OCI-M2 (cell line): ENCODE results near the gene CACNA2D3.
"Not testable (repeated sequence)": the region's sequence is repeated elsewhere in the genome, so short reads cannot be mapped to it uniquely, and the experiment has no call there.

ENCODE experiments used
- DNase-seq: peaks from one replicate; lab custom pipeline; 2025; ENCODE audit not compliant: unreplicated experiment; lab: John Stamatoyannopoulos, UW

The CACNA2D3 gene

DNA sequence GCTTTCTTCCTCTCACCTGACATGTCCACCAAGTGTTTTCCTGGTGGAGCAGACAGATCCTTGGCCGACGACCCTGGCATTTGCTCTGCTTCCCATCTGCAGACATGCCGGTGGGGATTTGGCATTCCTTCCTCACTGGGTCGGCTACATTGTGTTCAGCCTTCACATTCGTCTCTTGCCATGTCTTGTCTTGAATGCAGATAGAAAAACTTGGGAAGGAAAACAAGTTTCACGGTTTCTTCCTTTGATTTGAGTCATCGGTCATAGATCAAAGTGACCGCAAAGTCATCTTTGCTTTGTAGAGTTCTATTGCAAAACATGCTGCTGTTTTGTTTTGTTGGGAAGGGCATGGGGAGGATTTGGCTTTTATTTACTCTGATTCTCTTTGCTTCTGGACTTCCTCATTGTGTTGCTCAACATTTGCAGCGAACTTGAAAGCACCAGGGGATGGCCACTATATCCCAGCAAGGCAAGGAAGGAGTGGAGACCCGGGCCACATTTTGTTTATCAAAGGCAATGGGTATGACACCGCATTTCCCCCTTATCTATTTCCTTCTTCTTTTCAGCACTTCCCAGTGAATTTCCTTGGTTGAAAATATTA lies 321.3 kb downstream of the CACNA2D3 start:
- DNase-seq = no peak

GRCh38 chr3:54445630-54446029 lies 323.3 kb downstream of the CACNA2D3 start:
- DNase-seq = no peak

- DNase-seq = no peak
These were observed 325.1 kb downstream of the CACNA2D3 start for GRCh38 chr3:54447427-54447826.

DNA sequence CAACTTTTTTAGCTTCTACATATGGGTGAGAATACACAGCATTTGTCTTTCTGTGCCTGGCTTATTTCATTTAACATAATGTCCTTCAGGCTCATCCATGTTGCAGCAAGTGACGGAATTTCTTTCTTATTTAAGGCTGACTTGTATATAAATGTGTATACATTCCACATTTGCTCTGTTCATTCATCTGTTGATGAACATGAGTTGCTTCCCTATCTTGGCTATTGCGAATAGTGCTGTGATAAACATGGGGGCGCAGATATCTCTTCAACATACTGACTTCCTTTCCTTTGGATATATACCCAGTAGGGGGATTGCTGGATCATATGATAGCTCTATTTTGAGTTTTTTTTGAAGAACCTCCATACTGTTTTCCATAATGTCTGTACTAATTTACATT lies 332.5 kb downstream of the CACNA2D3 start:
- DNase-seq = no peak

- no peak for DNase-seq
These were observed 336.0 kb downstream of the CACNA2D3 start for GRCh38 chr3:54458357-54458756.

GRCh38 chr3:54464554-54464953 lies 342.2 kb downstream of the CACNA2D3 start:
- DNase-seq = not testable (repeated sequence)

GRCh38 chr3:54476891-54477290 lies 354.5 kb downstream of the CACNA2D3 start:
- no peak for DNase-seq

- DNase-seq = no peak
These were observed 359.4 kb downstream of the CACNA2D3 start for GRCh38 chr3:54481606-54482365.

- DNase-seq = no peak
These were observed 362.0 kb downstream of the CACNA2D3 start for GRCh38 chr3:54484334-54484733.

DNA sequence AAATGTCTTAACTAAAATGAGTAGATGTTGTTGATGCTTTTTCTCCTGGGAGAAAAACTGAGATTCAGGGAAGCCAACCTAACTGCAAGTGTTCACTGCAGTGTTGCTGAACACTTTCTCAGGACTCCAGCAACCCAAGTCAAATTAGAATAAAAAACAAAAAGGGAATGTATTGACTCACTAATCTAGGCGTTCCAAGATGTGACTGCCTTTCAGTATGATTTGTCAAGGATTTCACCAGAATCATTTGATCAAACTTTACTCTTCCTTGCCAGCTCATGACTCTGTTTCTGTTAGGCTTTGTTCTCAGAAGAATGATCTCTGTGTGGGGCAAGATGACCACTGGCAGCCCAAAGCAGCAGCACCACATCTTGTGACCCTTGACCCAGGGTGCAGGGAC lies 364.0 kb downstream of the CACNA2D3 start:
- no peak for DNase-seq

DNA sequence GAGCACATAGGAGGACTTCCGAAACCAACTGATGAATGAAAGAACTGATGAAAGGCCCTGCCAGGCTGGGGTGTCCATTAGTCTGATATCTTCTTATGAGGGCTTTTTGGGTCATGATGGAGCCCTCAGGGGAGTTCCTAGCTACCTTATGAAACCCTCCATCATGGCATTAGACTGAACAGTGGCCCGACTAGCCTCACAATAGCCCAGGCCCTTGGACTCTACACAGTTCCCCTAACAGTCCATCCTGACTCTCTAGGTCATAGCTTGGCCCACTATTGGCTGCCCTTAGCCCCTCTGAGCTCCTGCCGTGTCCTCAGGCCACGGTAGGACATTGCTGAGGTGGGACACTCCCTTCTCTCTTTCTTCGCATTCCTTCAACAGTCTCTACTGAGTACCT lies 365.9 kb downstream of the CACNA2D3 start:
- no peak for DNase-seq

GRCh38 chr3:54494209-54494608 lies 371.9 kb downstream of the CACNA2D3 start:
- DNase-seq = no peak

DNA sequence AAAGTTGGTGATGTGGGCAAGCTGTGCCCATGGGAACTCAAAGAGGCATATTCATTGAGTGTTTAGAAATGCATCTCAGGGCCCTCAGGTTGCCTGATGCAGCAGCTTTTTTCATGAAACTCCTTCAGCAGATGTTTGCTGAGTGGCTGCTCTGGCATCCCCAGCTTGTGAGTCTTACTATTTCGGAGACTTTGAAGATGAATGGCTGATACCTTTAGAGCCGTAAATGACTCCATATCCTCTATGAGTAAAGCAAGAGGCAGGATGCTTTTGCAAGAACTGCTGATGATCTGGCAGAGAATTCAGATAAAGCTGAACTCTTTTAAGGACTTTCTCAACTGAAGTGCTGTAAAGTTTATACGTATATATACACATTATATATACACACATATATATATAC lies 384.3 kb downstream of the CACNA2D3 start:
- DNase-seq = no peak

DNA sequence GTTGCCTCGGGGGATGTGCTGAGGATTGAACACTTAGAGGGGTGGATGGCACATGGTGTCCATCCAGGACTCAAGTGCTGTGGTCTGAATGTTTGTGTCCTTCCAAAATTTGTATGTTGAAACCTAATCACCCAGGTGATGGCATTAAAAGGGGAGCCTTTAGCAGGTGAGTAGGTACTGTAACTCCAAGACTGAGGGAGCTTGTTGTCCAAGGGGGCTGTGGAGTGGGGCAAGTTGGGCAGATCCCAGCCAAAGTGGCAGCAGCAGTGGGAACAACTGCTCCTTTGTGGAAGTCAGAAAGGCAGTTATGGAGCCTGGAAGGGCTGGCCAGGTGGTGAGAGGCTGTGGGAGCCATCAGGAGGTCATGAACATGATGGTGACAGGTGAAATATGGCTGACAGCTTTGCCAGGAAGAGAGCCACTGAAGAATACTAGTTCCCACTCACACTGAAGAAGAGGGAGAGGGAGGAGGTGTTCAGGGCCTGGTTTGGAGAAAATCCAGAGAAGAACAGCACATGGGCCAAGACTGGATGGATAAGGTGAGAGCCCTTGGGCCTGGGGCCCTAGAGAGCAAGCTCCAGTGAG lies 385.6 kb downstream of the CACNA2D3 start:
- no peak for DNase-seq

GRCh38 chr3:54510506-54510905 lies 388.2 kb downstream of the CACNA2D3 start:
- DNase-seq = no peak

DNA sequence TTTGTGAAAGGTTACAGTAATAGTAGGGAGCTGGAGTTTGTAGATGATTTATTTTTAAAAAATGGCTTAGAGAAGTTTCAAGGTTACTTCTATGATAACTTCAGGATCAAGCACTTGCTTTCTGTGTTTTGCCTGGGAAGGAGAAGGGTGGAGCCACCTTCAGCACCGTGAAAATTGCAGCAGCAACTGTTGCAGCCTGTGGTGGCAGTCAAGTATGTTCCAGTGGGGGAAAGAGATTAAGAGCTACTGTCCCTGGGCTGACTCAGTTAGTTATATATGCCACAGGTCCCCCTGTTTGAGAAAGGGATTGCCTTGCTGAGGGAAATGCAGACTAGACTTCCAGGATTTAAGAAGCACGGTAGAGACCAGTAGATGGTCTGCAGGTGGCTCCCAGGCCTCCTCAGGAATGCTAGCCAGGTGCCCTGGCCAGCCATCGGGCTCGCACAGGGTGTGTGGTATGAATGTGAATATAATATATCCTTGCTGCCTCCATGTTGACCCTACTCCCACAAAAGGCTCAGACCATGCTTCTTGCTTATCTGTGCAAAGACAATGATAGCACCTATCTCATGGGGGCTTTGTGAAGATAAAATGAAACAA lies 389.5 kb downstream of the CACNA2D3 start:
- DNase-seq = no peak

GRCh38 chr3:54514006-54514405 lies 391.7 kb downstream of the CACNA2D3 start:
- DNase-seq = no peak

DNA sequence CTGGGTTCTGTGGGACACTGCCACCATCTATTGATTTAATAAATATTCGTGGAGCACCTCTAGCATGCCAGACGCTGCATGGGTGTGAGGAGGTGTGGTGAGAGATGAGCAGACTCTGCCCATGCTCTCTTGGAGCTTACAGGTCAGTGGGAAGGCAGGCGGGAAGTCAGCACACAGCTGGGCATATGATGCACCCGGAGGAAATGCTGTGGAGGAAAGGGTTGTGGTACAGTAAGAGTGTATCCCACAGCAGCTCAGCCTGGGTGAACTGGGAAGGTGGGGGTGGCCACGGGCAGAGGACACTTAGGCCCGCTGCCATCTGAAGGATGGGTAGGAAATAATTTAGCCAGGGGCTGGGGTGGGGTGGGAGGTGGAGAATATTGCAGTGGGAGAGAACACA lies 392.1 kb downstream of the CACNA2D3 start:
- DNase-seq = no peak

GRCh38 chr3:54515441-54516213 lies 393.3 kb downstream of the CACNA2D3 start:
- no peak for DNase-seq

GRCh38 chr3:54517424-54517823 lies 395.1 kb downstream of the CACNA2D3 start:
- DNase-seq = no peak

DNA sequence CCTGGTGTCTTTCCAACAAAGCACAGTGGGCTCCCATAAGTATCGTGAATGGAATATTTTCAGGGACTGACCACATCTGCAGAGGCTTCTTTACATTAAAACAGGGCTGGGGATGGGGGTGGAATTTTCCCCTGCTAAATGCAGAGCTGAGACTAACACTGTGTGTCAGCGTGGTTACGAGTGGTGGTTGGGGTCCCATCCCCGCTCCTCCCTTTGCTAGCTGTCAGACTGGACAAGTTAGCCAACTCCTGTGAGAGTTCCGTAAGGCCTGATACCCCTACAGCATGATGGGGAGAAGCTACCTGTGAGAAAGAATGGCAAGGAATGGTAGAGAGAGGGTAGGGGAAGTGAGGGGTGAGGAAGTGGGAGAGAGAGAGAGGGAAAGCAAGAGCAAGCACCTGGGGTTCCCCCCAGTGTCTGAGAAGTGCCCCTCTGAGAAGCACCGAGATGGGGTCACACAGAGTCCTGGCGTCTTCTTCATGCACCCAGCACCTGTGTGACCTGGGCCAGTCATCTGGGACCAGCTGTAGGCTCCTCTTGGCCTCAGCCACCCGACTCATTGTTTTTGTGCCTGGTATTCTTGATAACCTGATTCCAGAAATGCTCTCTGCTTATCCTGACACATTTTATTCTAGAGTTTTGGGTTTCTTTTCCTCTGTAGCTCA lies 395.8 kb downstream of the CACNA2D3 start:
- DNase-seq = no peak
